ENCODE measurements around the gene SPATA46. TPM values are rescaled to one million over a fixed set of nuclear protein-coding genes. Genes with fewer than 3 reads are reported as not detected.

Gene SPATA46
- total and polyA plus RNA-seq, 2 donors (not counting 3 experiments of a cell fraction or from before 2014, with no cell fraction given): not detected

GRCh38 chr1:162375463-162375862, 1.2 kb downstream of the SPATA46 start:
- no peaks in the 10 kb centered on the region for H3K36me3 ChIP-seq (ENCODE audit: control insufficient read depth in 2 of 2, extremely low read depth in 1 of 2, insufficient read depth in 2 of 2, low read length in 2 of 2)
- FAIRE-seq: no peak
- dilution Hi-C loops (cut with MboI; ENCODE audit: extremely low pct_ligation_motif_present, low sequenced_read_pairs): no loop called here

More at GRCh38 chr1:162375463-162375862, 1.2 kb downstream of the SPATA46 start:
- ChIA-PET POLR2A (interaction anchor here (0.5 kb wide), 1 partner anchor 276 kb away, joined by 4 read pairs; no protein-coding TSS in a partner anchor), CTCF (interaction anchor here (0.7 kb wide), 1 partner anchor 10 kb away, joined by 3 read pairs; no protein-coding TSS in a partner anchor)
- no peaks in the 10 kb centered on the region for H3K27me3 ChIP-seq (ENCODE audit: control insufficient read depth in 2 of 2, insufficient read depth in 2 of 2, low read length in 2 of 2)
- no peaks in the 10 kb centered on the region for H3K9me1 ChIP-seq (replicated peaks; ENCODE audit: control insufficient read depth, extremely low read depth, insufficient read depth, low read length)
- no peak overlapping the region for H2AFZ ChIP-seq (ENCODE audit: low read depth, low read length)
- no peak overlapping the region for H3K9ac ChIP-seq (replicated peaks; ENCODE audit: extremely low read depth, insufficient read depth, low read length)
- no peak overlapping the region for H3K4me3 ChIP-seq (replicated peaks in 1 of 3; ENCODE audit: insufficient read depth in 1 of 3, low read depth in 1 of 3, low read length in 3 of 3)
- no peaks in the 10 kb centered on the region for H3K79me2 ChIP-seq (ENCODE audit: control insufficient read depth, insufficient read depth, low read length)
- no peak overlapping the region for H3K27ac ChIP-seq (ENCODE audit: insufficient read depth, low read depth, low read length)
- no peaks in the 10 kb centered on the region for H3K4me1 ChIP-seq (ENCODE audit: control insufficient read depth, extremely low read depth, insufficient read depth, low read length)
- no peaks in the 10 kb centered on the region for H4K20me1 ChIP-seq (replicated peaks; ENCODE audit: control insufficient read depth, extremely low read depth, insufficient read depth, low read length)
- TF ChIP-seq GATA2 (IDR thresholded peaks at IDR 0.05; ENCODE audit: insufficient read depth, insufficient read length, low read depth, low read length) (no peak), EZH2 (IDR thresholded peaks at IDR 0.05; ENCODE audit: borderline replicate concordance, low read depth, low read length, severe bottlenecking) (no peak), JUN (IDR thresholded peaks at IDR 0.05; ENCODE audit: borderline replicate concordance, insufficient read depth, insufficient read length, low read depth) (no peak), CTCF (IDR thresholded peaks at IDR 0.05; ENCODE audit: extremely low read depth in 1 of 2, insufficient read depth in 1 of 2, low read depth in 1 of 2, low read length in 2 of 2) (no peak), POLR2A (IDR thresholded peaks at IDR 0.05; ENCODE audit: low read depth, low read length) (no peak), FOS (IDR thresholded peaks at IDR 0.05; ENCODE audit: borderline replicate concordance, insufficient read depth, low read length) (no peak), MYC (IDR thresholded peaks at IDR 0.05; ENCODE audit: low read depth, low read length) (no peak)
- TF ChIP-seq, protein P1, sequence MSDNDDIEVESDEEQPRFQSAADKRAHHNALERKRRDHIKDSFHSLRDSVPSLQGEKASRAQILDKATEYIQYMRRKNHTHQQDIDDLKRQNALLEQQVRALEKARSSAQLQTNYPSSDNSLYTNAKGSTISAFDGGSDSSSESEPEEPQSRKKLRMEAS (IDR thresholded peaks at IDR 0.05; ENCODE audit: insufficient read depth, insufficient read length): no peak
- H3K9me3 ChIP-seq (replicated peaks; ENCODE audit: control insufficient read depth, insufficient read depth, low read length): no peaks in the 10 kb centered on the region
- no peak overlapping the region for H3K4me2 ChIP-seq (ENCODE audit: insufficient read depth, low read length)
- no peak for DNase-seq (ENCODE audit: low read depth, low spot score)
- intact Hi-C loops (cut with micrococcal nuclease): no loop called here
- BruUV-seq (replicated peaks): no TSS peak
